Measurements from ENCODE around the gene GPC3. TPM values are rescaled to one million over a fixed set of nuclear protein-coding genes. Genes with fewer than 3 reads are reported as not detected.

The GPC3 gene
- polyA plus RNA-seq, 3 donors, result not detected

- intact Hi-C loops (cut with micrococcal nuclease), result no loop called here
- no peak overlapping the region for H3K9ac ChIP-seq (ENCODE audit: insufficient read depth, low read length, poor library complexity, severe bottlenecking)
- H3K4me3 ChIP-seq (replicated peaks in 1 of 3; ENCODE audit: low read depth in 2 of 3, low read length in 3 of 3), result no peak overlapping the region
- H3K9me3 ChIP-seq (replicated peaks in 1 of 2; ENCODE audit: control insufficient read depth in 1 of 2, insufficient read depth in 1 of 2, low read length in 2 of 2), result no peaks in the 10 kb centered on the region
- Mint-ChIP-seq H3K4me3 (no peak overlapping the region), H3K4me1 (no peaks in the 10 kb centered on the region), H3K27me3 (ENCODE audit: low read depth in 3 of 3) (peaks cover 0 to 1% (median 0%) of the 10 kb centered on the region in 3 donors), H3K9me3 (peaks cover 0 to 5% (median 0%) of the 10 kb centered on the region in 7 donors), H3K27ac (no peak overlapping the region), H3K36me3 (no peaks in the 10 kb centered on the region)
- no peaks in the 10 kb centered on the region for H3K36me3 ChIP-seq (replicated peaks in 1 of 2; ENCODE audit: control insufficient read depth in 1 of 2, insufficient read depth in 2 of 2, low read length in 2 of 2)
- H3K4me2 ChIP-seq (replicated peaks; ENCODE audit: extremely low read depth, low read length, poor library complexity, severe bottlenecking), result no peak overlapping the region
- no CpG with 5 or more reads among the region's 1 CpG for WGBS (ENCODE audit: insufficient coverage)
- H2AFZ ChIP-seq (ENCODE audit: insufficient read depth, low read depth, low read length, poor library complexity, severe bottlenecking), result no peak overlapping the region
- H4K20me1 ChIP-seq (ENCODE audit: insufficient read depth, low read length), result no peaks in the 10 kb centered on the region
- H3K27me3 ChIP-seq (ENCODE audit: control insufficient read depth in 2 of 2, insufficient read depth in 2 of 2, low read length in 2 of 2), result peaks cover 0 to 2% of the 10 kb centered on the region in 2 donors
- no peak for TF ChIP-seq CTCF (IDR thresholded peaks at IDR 0.05)
- no peaks in the 10 kb centered on the region for H3K79me2 ChIP-seq (ENCODE audit: insufficient read depth, low read length)
- DNase-seq, result no peak
- no peaks in the 10 kb centered on the region for H3K4me1 ChIP-seq (ENCODE audit: control insufficient read depth in 1 of 2, insufficient read depth in 2 of 2, low read length in 2 of 2)
- H3K27ac ChIP-seq (ENCODE audit: low read depth in 1 of 2, low read length in 2 of 2), result no peak overlapping the region
These were observed 72.4 kb downstream of the GPC3 start for GRCh38 chrX:133913009-133913408.

GRCh38 chrX:133911825-133912495, 73.4 kb downstream of the GPC3 start:
- no peak overlapping the region for H3K4me3 Mint-ChIP-seq
- H3K27ac Mint-ChIP-seq, result no peak overlapping the region
- no peaks in the 10 kb centered on the region for H3K4me1 Mint-ChIP-seq
- DNase-seq, result no peak
- Histone ChIP-seq H2AFZ (ENCODE audit: insufficient read depth, low read depth, low read length, poor library complexity, severe bottlenecking) (no peak overlapping the region), H3K9ac (ENCODE audit: insufficient read depth, low read length, poor library complexity, severe bottlenecking) (no peak overlapping the region), H3K4me3 (replicated peaks in 1 of 3; ENCODE audit: low read depth in 2 of 3, low read length in 3 of 3) (no peak overlapping the region), H3K27ac (ENCODE audit: low read depth in 1 of 2, low read length in 2 of 2) (no peak overlapping the region), H3K36me3 (replicated peaks in 1 of 2; ENCODE audit: control insufficient read depth in 1 of 2, insufficient read depth in 2 of 2, low read length in 2 of 2) (no peaks in the 10 kb centered on the region), H4K20me1 (ENCODE audit: insufficient read depth, low read length) (no peaks in the 10 kb centered on the region), H3K4me1 (ENCODE audit: control insufficient read depth in 1 of 2, insufficient read depth in 2 of 2, low read length in 2 of 2) (no peaks in the 10 kb centered on the region), H3K27me3 (ENCODE audit: control insufficient read depth in 2 of 2, insufficient read depth in 2 of 2, low read length in 2 of 2) (peaks cover 0 to 2% of the 10 kb centered on the region in 2 donors), H3K9me3 (replicated peaks in 1 of 2; ENCODE audit: control insufficient read depth in 1 of 2, insufficient read depth in 1 of 2, low read length in 2 of 2) (no peaks in the 10 kb centered on the region), H3K4me2 (replicated peaks; ENCODE audit: extremely low read depth, low read length, poor library complexity, severe bottlenecking) (no peak overlapping the region), H3K79me2 (ENCODE audit: insufficient read depth, low read length) (no peaks in the 10 kb centered on the region)
- no CpG with 5 or more reads among the region's 4 CpGs for WGBS (ENCODE audit: insufficient coverage)
- H3K36me3 Mint-ChIP-seq, result no peaks in the 10 kb centered on the region
- H3K27me3 Mint-ChIP-seq (ENCODE audit: low read depth in 3 of 3), result peaks cover 0 to 1% (median 0%) of the 10 kb centered on the region in 3 donors
- peaks cover 0 to 5% (median 0%) of the 10 kb centered on the region in 7 donors for H3K9me3 Mint-ChIP-seq
- no peak for TF ChIP-seq CTCF (IDR thresholded peaks at IDR 0.05)
- intact Hi-C loops (cut with micrococcal nuclease), result no loop called here
